HG03565 (cell line): ENCODE data around the gene MPL.
"Not testable (repeated sequence)": the region's sequence is repeated elsewhere in the genome, so short reads cannot be mapped to it uniquely, and the experiment has no call there.

Experiments
- ATAC-seq: cut with Tn5 transposase; IDR thresholded peaks from one replicate; pipeline ENCODE4 v1.9.1; 2021; ENCODE audit warnings: mild to moderate bottlenecking, moderate library complexity; ENCODE audit not compliant: unreplicated experiment

The MPL gene

GRCh38 chr1:43369779-43370178 is 32.2 kb downstream of the MPL start:
- ATAC-seq, result not testable (repeated sequence)

DNA sequence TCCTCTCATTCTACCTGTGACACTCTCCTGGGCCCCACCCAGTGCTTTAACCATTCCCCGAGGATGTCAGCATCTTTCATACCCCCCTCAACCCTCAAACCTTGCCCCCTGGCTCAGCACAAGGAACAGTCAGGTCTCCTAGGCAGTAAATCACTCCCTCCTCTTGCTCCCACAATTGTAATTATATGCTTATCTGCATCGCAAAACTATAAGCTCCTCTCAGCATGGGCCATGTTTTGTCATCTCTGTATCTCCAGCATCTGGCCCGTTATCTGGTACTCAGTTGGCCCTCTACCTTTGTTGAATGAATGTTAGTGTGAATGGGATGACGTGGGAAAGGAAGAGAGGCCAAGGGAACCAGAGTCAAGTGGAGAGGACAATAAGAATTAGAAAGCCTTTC is 32.9 kb downstream of the MPL start:
- ATAC-seq, result no peak

GRCh38 chr1:43372172-43372571 is 34.6 kb downstream of the MPL start:
- no peak for ATAC-seq

DNA sequence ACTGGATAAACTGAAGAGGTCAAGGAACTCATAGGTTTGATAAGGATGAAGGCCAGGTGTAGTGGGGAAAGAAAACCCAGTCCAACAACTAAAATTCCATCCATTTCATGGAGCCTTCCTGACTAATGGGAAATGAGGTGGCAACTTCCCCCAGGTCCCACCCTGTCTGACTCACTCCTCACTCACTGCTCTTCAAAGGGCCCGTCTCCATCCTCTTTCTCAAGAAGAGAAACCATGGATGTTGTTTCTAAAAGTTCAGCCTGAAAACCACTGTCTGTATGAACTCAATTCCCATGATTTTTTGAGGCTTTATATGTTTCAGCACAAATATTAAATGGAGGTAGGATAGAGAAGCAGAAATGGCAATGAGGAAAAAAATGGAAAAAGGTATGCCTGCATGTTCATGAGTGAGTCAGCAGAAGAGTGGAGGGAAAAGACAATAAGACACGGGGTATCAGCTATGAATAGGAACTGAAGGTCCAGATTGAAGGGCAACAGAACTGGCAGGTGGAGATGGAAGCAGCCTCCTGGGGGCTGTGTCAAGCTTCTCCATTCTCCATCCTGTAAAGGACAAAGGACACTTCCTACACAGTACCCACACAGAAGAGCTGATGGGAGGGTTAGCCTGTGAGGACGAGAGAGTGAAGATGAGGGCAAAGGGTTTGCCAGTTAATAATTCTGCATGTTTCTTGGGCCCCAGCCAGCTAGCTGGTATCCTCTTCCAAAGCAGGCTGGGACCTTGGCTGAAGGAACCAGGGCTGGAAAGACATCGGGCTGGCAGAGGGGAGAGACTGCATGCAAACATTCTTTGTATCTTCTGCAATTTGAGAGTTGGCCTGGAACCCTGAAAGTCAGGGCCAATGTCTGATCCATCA is 35.7 kb downstream of the MPL start:
- no peak for ATAC-seq

- no peak for ATAC-seq
Measured at GRCh38 chr1:43376723-43377235, 39.2 kb downstream of the MPL start.

- no peak for ATAC-seq
Measured at GRCh38 chr1:43377831-43378230, 40.2 kb downstream of the MPL start.

GRCh38 chr1:43379476-43379875 is 41.9 kb downstream of the MPL start:
- no peak for ATAC-seq

DNA sequence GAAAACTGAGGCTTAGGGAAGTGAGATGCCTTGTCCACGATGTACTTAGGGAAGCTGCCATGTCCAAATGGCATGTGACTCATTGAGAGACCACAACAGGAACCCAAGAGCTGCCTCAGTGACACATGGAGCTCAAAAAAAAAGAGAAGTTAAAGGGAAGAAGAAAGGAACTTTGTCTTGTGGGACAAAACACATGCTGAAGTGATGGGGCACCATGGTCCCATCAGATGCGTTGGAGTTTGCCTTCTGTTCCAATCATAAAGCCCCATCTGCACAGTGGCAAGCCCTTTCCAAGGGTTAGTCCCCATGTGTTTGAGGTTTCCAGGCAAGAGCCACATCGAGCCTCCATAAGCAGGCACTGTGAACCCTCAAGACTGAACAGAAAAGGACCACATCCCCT is 44.0 kb downstream of the MPL start:
- ATAC-seq, result no peak

GRCh38 chr1:43382027-43382779 is 44.6 kb downstream of the MPL start:
- no peak for ATAC-seq

DNA sequence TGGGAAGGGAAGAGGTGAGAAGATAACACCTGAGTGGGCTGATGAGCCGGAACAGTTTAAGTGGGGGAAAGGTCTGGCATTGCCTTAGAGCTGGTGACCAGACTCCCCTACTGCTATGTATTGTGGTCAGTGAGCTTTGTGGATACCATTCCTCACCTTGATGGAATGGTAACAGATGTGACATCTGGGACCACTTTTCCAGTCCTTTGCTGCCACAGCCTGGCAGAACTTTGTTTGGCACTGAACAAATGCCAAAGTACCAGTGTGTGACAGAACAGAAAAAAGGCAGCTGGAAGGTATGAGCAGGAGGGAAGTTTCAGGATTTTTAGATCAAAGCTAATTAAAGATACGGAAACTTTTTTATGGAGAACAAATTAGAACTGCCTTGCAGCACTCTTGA is 45.8 kb downstream of the MPL start:
- no peak for ATAC-seq

GRCh38 chr1:43386676-43387075 is 49.1 kb downstream of the MPL start:
- no peak for ATAC-seq

- ATAC-seq, result no peak
Measured at GRCh38 chr1:43387976-43388599, 50.5 kb downstream of the MPL start.

GRCh38 chr1:43388613-43389012 is 51.0 kb downstream of the MPL start:
- ATAC-seq, result no peak

GRCh38 chr1:43389326-43390313 is 52.0 kb downstream of the MPL start, which contains the start of the genes MED8 and SZT2:
Gene MED8, minus strand, starts transcription at chr1:43389800. Its CDS starts 36 bp downstream, at chr1:43389764.
Gene SZT2, plus strand, starts transcription at chr1:43389899. Its CDS starts 70 bp downstream, at chr1:43389969.
- ATAC-seq, result peak; percentile 86

DNA sequence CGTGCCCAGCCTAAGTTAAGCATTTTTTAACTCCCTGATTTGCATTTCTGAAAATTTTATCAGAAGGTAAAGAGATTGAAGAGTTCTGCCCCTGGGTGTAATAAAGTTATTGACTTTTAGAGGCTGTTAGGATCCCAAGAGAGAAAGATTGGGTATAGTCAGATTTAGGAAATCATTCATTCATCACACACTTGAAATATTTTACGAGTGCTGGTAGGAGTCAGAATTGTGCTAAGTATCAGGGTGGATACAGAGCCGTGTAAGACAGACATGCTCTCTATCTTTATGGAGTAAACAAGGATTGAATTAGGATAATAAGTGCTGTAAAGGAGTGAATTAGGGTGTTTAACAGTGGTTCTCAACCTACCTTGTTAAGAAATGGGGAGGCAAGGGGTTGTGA is 55.1 kb downstream of the MPL start:
- no peak for ATAC-seq

- ATAC-seq, result no peak
Measured at GRCh38 chr1:43395523-43395922, 57.9 kb downstream of the MPL start.

GRCh38 chr1:43396059-43396458 is 58.4 kb downstream of the MPL start:
- ATAC-seq, result no peak

- ATAC-seq, result no peak
Measured at GRCh38 chr1:43398227-43398626, 60.6 kb downstream of the MPL start.

- ATAC-seq, result not testable (repeated sequence)
Measured at GRCh38 chr1:43400441-43400840, 62.8 kb downstream of the MPL start.
